HG03175 (cell line): ENCODE measurements around the gene DUSP14.

Experiments
- ATAC-seq: cut with Tn5 transposase; IDR thresholded peaks from one replicate; pipeline ENCODE4 v1.9.1; 2021; ENCODE audit warnings: mild to moderate bottlenecking, moderate library complexity; ENCODE audit not compliant: unreplicated experiment

The DUSP14 gene

GRCh38 chr17:37512442-37513068 is 22.9 kb downstream of the DUSP14 start:
- no peak for ATAC-seq

- no peak for ATAC-seq
Measured at GRCh38 chr17:37513711-37514110, 24.0 kb downstream of the DUSP14 start.

GRCh38 chr17:37516127-37516571 is 26.5 kb downstream of the DUSP14 start:
- ATAC-seq, result no peak

- ATAC-seq, result no peak
Measured at GRCh38 chr17:37517881-37518280, 28.2 kb downstream of the DUSP14 start.

GRCh38 chr17:37518826-37519225 is 29.1 kb downstream of the DUSP14 start:
- ATAC-seq, result no peak

- no peak for ATAC-seq
Measured at GRCh38 chr17:37519251-37519985, 29.7 kb downstream of the DUSP14 start.

- no peak for ATAC-seq
Measured at GRCh38 chr17:37520174-37520573, 30.5 kb downstream of the DUSP14 start.

- no peak for ATAC-seq
Measured at GRCh38 chr17:37521821-37522220, 32.1 kb downstream of the DUSP14 start.

GRCh38 chr17:37523715-37524219 is 34.1 kb downstream of the DUSP14 start:
- no peak for ATAC-seq

- ATAC-seq, result no peak
Measured at GRCh38 chr17:37527249-37527851, 37.7 kb downstream of the DUSP14 start.

GRCh38 chr17:37530420-37530819 is 40.7 kb downstream of the DUSP14 start:
- no peak for ATAC-seq

GRCh38 chr17:37532756-37533155 is 43.1 kb downstream of the DUSP14 start:
- ATAC-seq, result no peak

- no peak for ATAC-seq
Measured at GRCh38 chr17:37535906-37536305, 46.2 kb downstream of the DUSP14 start.

GRCh38 chr17:37538981-37539659 is 49.4 kb downstream of the DUSP14 start:
- no peak for ATAC-seq

- ATAC-seq, result no peak
Measured at GRCh38 chr17:37541880-37542660, 52.4 kb downstream of the DUSP14 start.

GRCh38 chr17:37543637-37544052 is 54.0 kb downstream of the DUSP14 start:
- ATAC-seq, result no peak

GRCh38 chr17:37545486-37545885 is 55.8 kb downstream of the DUSP14 start:
- ATAC-seq, result no peak

- ATAC-seq, result no peak
Measured at GRCh38 chr17:37546302-37546701, 56.6 kb downstream of the DUSP14 start.

- ATAC-seq, result no peak
Measured at GRCh38 chr17:37547986-37548385, 58.3 kb downstream of the DUSP14 start.

GRCh38 chr17:37551788-37552187 is 62.1 kb downstream of the DUSP14 start:
- no peak for ATAC-seq
